Effector memory CD8-positive, alpha-beta T cell (primary cell): ENCODE measurements around the gene TOB1.

ENCODE experiments used
- ATAC-seq: fragments of 150-1000 bp; cut with Tn5 transposase; replicated peaks from 2 replicates; pipeline ENCODE4 v1.10.0; 2021; ENCODE audit warnings: mild to moderate bottlenecking, moderate library complexity
- DNase-seq, 3 experiments: peaks; one replicate each; pipeline ENCODE4 v3.0.0; 2021
- H3K27ac Mint-ChIP-seq, 2 donors: one replicate each; pipeline ENCODE4 v1.8.0; 2022; ENCODE audit warnings: mild to moderate bottlenecking in 2 of 2, mixed read lengths in 2 of 2, moderate library complexity in 2 of 2
- H3K27me3 Mint-ChIP-seq, 2 donors: one replicate each; pipeline ENCODE4 v1.8.0; 2022; ENCODE audit warnings: mixed read lengths in 2 of 2
- H3K36me3 Mint-ChIP-seq: one replicate; pipeline ENCODE4 v1.8.0; 2022; ENCODE audit warnings: mild to moderate bottlenecking, moderate library complexity, mixed read lengths; ENCODE audit not compliant: insufficient read depth
- H3K4me1 Mint-ChIP-seq, 2 donors: one replicate each; pipeline ENCODE4 v1.8.0; 2022; ENCODE audit warnings: low read depth in 2 of 2, mixed read lengths in 2 of 2
- H3K4me3 Mint-ChIP-seq, 2 donors: one replicate each; pipeline ENCODE4 v1.8.0; 2022; ENCODE audit warnings: mild to moderate bottlenecking in 2 of 2, mixed read lengths in 2 of 2, moderate library complexity in 2 of 2
- H3K9me3 Mint-ChIP-seq, 2 donors: one replicate each; pipeline ENCODE4 v1.8.0; 2022; ENCODE audit warnings: mixed read lengths in 2 of 2

The TOB1 gene

GRCh38 chr17:50833510-50834428 lies 32.4 kb downstream of the TOB1 start:
- Mint-ChIP-seq H3K9me3 (no peaks in the 10 kb centered on the region), H3K27me3 (peaks cover 39 to 65% of the 10 kb centered on the region in 2 donors)
- ATAC-seq, result no peak

GRCh38 chr17:50832864-50833381 lies 33.2 kb downstream of the TOB1 start:
- H3K27ac Mint-ChIP-seq, result no peak overlapping the region
- no peaks in the 10 kb centered on the region for H3K9me3 Mint-ChIP-seq
- peaks cover 39 to 70% of the 10 kb centered on the region in 2 donors for H3K27me3 Mint-ChIP-seq
- DNase-seq, result no peak
- H3K4me3 Mint-ChIP-seq, result no peak overlapping the region
- ATAC-seq, result no peak
- H3K4me1 Mint-ChIP-seq, result peaks cover 0 to 8% of the 10 kb centered on the region in 2 donors
- peaks cover 7% of the 10 kb centered on the region for H3K36me3 Mint-ChIP-seq

More at GRCh38 chr17:50833510-50834428, 32.4 kb downstream of the TOB1 start:
- Mint-ChIP-seq H3K4me1 (peaks cover 0 to 8% of the 10 kb centered on the region in 2 donors), H3K36me3 (peaks cover 7% of the 10 kb centered on the region), H3K27ac (no peak overlapping the region), H3K4me3 (no peak overlapping the region)
- no peak for DNase-seq

DNA sequence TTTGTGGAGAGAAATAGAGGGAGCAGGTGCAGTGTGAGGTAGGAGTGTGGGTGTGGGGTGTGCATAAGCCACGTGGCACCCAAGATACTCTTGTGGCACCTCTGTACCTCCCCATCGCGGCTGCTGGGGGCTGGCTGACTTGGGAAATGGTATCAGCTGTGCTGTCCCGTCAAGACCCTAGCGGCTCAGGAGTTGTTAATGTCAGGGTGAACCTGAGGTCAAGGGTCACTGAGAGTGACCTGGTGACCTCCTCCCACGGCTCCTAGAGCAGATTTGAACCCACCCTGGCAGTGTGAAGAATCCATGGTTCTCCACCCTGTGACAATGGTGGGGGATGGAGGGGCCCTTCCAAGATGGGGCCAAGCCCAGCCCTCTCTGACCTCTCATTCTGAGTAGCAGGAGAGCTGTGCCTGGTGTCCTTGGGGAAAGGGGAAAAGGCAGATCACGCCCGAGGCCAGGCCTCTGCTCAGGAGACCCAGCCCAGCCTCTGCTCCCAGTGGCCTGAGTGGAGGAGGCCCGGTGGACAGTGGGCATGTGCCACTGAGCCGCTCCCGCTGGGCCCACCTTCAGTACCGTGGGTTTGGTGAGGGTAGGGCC lies 33.8 kb downstream of the TOB1 start:
- peaks cover 39 to 74% of the 10 kb centered on the region in 2 donors for H3K27me3 Mint-ChIP-seq
- no peak overlapping the region for H3K27ac Mint-ChIP-seq
- peaks cover 0 to 8% of the 10 kb centered on the region in 2 donors for H3K4me1 Mint-ChIP-seq

GRCh38 chr17:50831471-50831928 lies 34.7 kb downstream of the TOB1 start:
- Mint-ChIP-seq H3K27ac (no peak overlapping the region), H3K36me3 (peaks cover 4% of the 10 kb centered on the region), H3K4me3 (no peak overlapping the region), H3K27me3 (peaks cover 39 to 74% of the 10 kb centered on the region in 2 donors), H3K4me1 (peaks cover 0 to 8% of the 10 kb centered on the region in 2 donors), H3K9me3 (no peaks in the 10 kb centered on the region)
- DNase-seq (no peak), ATAC-seq (no peak)

More for the DNA sequence above, 33.8 kb downstream of the TOB1 start:
- ATAC-seq (no peak), DNase-seq (no peak)
- no peaks in the 10 kb centered on the region for H3K9me3 Mint-ChIP-seq
- peaks cover 7% of the 10 kb centered on the region for H3K36me3 Mint-ChIP-seq
- no peak overlapping the region for H3K4me3 Mint-ChIP-seq

- Mint-ChIP-seq H3K4me1 (peaks cover 0 to 8% of the 10 kb centered on the region in 2 donors), H3K4me3 (no peak overlapping the region), H3K36me3 (peaks cover 4% of the 10 kb centered on the region), H3K9me3 (no peaks in the 10 kb centered on the region), H3K27me3 (peaks cover 39 to 71% of the 10 kb centered on the region in 2 donors), H3K27ac (peak overlapping the region in 1 of 2 donors; percentile 17)
- no peak for ATAC-seq
- no peak for DNase-seq
Measured at GRCh38 chr17:50830994-50831393, 35.2 kb downstream of the TOB1 start.

- Mint-ChIP-seq H3K4me3 (no peak overlapping the region), H3K36me3 (peaks cover 4% of the 10 kb centered on the region), H3K4me1 (peaks cover 0 to 5% of the 10 kb centered on the region in 2 donors), H3K9me3 (no peaks in the 10 kb centered on the region), H3K27ac (no peak overlapping the region), H3K27me3 (peaks cover 32 to 65% of the 10 kb centered on the region in 2 donors)
- no peak for ATAC-seq
- DNase-seq, result no peak
Measured at GRCh38 chr17:50830352-50830751, 35.8 kb downstream of the TOB1 start.

DNA sequence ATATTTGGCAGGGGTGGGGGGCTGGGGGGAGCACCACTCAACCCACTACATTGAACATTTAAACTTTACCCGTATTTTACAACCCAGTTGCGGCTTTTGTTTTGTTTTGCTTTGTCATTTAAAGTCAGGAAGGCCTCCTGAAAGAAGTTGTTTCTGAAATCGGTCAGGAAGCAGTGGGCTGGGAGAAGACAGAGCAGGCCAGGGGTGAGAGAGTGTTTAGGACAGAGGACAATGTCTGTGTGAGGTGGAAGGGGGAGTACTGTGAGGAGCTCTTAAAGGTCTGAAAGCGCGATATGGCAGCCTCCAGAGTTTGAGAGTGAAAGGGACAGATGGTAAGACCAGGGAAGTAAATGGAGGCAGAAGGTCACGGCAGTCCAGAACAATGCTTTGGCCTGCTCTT lies 36.8 kb downstream of the TOB1 start:
- Mint-ChIP-seq H3K9me3 (no peaks in the 10 kb centered on the region), H3K27ac (no peak overlapping the region), H3K4me1 (no peaks in the 10 kb centered on the region), H3K36me3 (no peaks in the 10 kb centered on the region), H3K4me3 (no peak overlapping the region), H3K27me3 (peaks cover 25 to 55% of the 10 kb centered on the region in 2 donors)
- no peak for DNase-seq
- no peak for ATAC-seq

DNA sequence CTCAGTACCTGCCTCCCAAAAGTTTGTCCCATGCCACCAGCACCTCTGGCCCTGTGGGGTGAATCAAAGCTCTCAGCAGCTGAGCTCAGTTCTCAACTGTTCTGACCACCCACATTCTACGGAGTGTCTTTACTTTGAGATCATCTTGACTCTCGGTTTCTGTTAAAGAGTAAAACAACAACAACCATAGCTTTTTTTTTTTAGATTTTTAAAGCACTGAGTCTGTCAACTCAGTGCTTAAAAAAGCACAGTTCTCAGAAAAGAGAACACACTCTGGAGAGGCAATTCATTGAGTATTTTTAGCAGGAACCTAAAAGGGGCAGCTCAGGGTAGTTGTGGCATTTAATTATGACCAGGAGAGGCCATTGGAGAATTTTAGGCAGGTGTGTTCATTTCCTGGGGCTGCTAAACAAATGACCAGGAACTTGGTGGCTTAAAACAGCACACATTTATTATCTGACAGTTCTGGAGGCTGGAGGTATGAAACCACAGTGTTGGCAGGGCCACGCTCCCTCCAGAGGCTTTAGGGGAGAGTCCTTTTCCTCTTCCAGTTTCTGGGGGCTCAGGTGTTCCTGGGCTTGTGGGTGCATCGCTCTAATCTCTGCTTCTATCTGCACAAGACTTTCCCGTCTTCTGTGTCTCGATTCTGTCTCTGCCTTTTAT lies 37.5 kb downstream of the TOB1 start:
- Mint-ChIP-seq H3K36me3 (no peaks in the 10 kb centered on the region), H3K27me3 (peaks cover 22 to 50% of the 10 kb centered on the region in 2 donors), H3K27ac (no peak overlapping the region), H3K9me3 (no peaks in the 10 kb centered on the region), H3K4me1 (no peaks in the 10 kb centered on the region), H3K4me3 (no peak overlapping the region)
- ATAC-seq (no peak), DNase-seq (no peak)

DNA sequence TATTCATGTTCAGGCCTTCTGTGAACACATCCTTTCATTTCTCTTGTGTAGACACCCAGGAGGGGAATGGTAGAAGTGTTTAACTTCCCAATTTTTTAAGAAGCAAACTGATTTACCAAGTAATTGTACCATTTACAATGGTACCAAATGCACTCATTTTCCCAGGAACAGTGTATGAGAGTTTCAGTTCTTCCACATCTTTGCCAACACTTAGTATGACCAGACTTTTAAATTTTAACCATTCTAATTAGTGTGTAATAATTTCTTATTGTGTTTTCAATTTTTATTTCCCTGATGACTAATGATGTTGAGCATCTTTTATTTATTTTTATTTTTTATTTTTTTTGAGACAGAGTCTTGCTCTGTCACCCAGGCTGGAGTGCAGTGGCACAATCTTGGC lies 41.0 kb downstream of the TOB1 start:
- Mint-ChIP-seq H3K4me3 (no peak overlapping the region), H3K36me3 (no peaks in the 10 kb centered on the region)

DNA sequence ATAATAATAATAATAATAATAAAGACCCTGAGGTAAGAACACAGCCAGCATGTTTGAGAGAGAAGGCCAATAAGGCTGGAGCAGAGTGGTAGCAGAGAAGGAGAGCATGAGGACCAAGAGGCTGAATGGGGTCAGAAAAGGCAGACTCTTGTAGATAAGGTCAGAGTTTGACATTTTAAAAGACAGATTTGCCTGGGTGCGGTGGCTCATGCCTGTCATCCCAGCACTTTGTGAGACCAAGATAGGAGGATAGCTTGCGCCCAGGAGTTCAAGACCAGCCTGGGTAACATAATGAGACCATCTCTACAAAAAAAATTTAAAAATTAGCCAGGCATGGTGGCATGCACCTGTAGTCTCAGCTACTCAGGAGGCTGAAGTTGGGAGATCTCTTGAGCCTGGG lies 41.7 kb downstream of the TOB1 start:
- ATAC-seq, result no peak
- no peaks in the 10 kb centered on the region for H3K4me1 Mint-ChIP-seq
- no peaks in the 10 kb centered on the region for H3K9me3 Mint-ChIP-seq
- H3K36me3 Mint-ChIP-seq, result no peaks in the 10 kb centered on the region
- H3K27me3 Mint-ChIP-seq, result peaks cover 18% of the 10 kb centered on the region in 2 donors
- no peak for DNase-seq
- H3K4me3 Mint-ChIP-seq, result no peak overlapping the region
- no peak overlapping the region for H3K27ac Mint-ChIP-seq

More for the DNA sequence above, 41.0 kb downstream of the TOB1 start:
- DNase-seq, result no peak
- Mint-ChIP-seq H3K9me3 (no peaks in the 10 kb centered on the region), H3K4me1 (no peaks in the 10 kb centered on the region), H3K27ac (no peak overlapping the region), H3K27me3 (peaks cover 17 to 25% of the 10 kb centered on the region in 2 donors)
- ATAC-seq, result no peak

GRCh38 chr17:50822550-50822949 lies 43.6 kb downstream of the TOB1 start:
- Mint-ChIP-seq H3K27ac (no peak overlapping the region), H3K4me1 (peaks cover 5 to 6% of the 10 kb centered on the region in 2 donors), H3K36me3 (no peaks in the 10 kb centered on the region), H3K9me3 (no peaks in the 10 kb centered on the region), H3K27me3 (peaks cover 7 to 11% of the 10 kb centered on the region in 2 donors), H3K4me3 (no peak overlapping the region)
- ATAC-seq, result no peak
- no peak for DNase-seq

- no peak overlapping the region for H3K4me3 Mint-ChIP-seq
Measured at GRCh38 chr17:50820651-50821050, 45.5 kb downstream of the TOB1 start.

More at GRCh38 chr17:50820651-50821050, 45.5 kb downstream of the TOB1 start:
- ATAC-seq (no peak), DNase-seq (no peak)
- Mint-ChIP-seq H3K27ac (no peak overlapping the region), H3K4me1 (peaks cover 9% of the 10 kb centered on the region in 2 donors), H3K27me3 (peaks cover 16 to 20% of the 10 kb centered on the region in 2 donors), H3K9me3 (no peaks in the 10 kb centered on the region), H3K36me3 (no peaks in the 10 kb centered on the region)
